HepG2 (cell line): ENCODE results near the gene RNF126. TPM values are rescaled to one million over a fixed set of nuclear protein-coding genes. Genes with fewer than 3 reads are reported as not detected.
A peak's percentile ranks its signal among the peaks of the same experiment; 100 is the strongest.

ENCODE experiments used
- ATF7-NPFF ChIP-seq: sonication (generic); formaldehyde crosslinking; IDR thresholded peaks from 2 replicates; pipeline ENCODE4 v1.8.1; 2023; ENCODE audit warnings: mild to moderate bottlenecking, low read depth, missing genetic modification reagents, moderate library complexity
- CEBPG ChIP-seq: IDR thresholded peaks from 2 replicates; pipeline ENCODE4 v1.6.1; 2016
- DPF2 ChIP-seq: sonication (generic); formaldehyde crosslinking; IDR thresholded peaks from 2 replicates; pipeline ENCODE4 v1.4.0; 2020; ENCODE audit warnings: mild to moderate bottlenecking, low read depth, missing genetic modification reagents, borderline replicate concordance
- GFI1 ChIP-seq: sonication (generic); formaldehyde crosslinking; IDR thresholded peaks from 2 replicates; pipeline ENCODE4 v1.5.0; 2020; ENCODE audit warnings: missing genetic modification reagents, mild to moderate bottlenecking, borderline replicate concordance
- HNF4G ChIP-seq, 2 experiments: sonication (generic) in 1 of 2; formaldehyde crosslinking in 1 of 2; IDR thresholded peaks; 2 replicates each; pipeline versions ENCODE4 v1.4.0 to v1.6.1; 2011 to 2020; ENCODE audit warnings: borderline replicate concordance in 2 of 2, low read depth in 2 of 2, mild to moderate bottlenecking in 2 of 2, low read length in 1 of 2, missing genetic modification reagents in 1 of 2, moderate library complexity in 1 of 2
- NCOR1 ChIP-seq: fragments of 200-600 bp; sonication (generic); IDR thresholded peaks from 2 replicates; pipeline ENCODE4 v1.7.0; 2017; ENCODE audit warnings: antibody characterized with exemption, low read length, borderline replicate concordance
- NR1H2 ChIP-seq: sonication (generic); formaldehyde crosslinking; IDR thresholded peaks from 2 replicates; pipeline ENCODE4 v1.8.1; 2022; ENCODE audit warnings: low read depth, missing genetic modification reagents, borderline replicate concordance
- PHF5A ChIP-seq: IDR thresholded peaks from one replicate; pipeline ENCODE4 v1.6.1; 2018; ENCODE audit warnings: low read depth, missing genetic modification reagents; ENCODE audit not compliant: unreplicated experiment
- SIX1 ChIP-seq: sonication (generic); formaldehyde crosslinking; IDR thresholded peaks from 2 replicates; pipeline ENCODE4 v1.4.0; 2020; ENCODE audit warnings: missing genetic modification reagents, borderline replicate concordance
- TGIF2 ChIP-seq: IDR thresholded peaks from 2 replicates; pipeline ENCODE4 v1.6.1; 2016; ENCODE audit warnings: control low read depth, missing compliant biosample characterization
- ZNF333 ChIP-seq: sonication (generic); formaldehyde crosslinking; IDR thresholded peaks from 2 replicates; pipeline ENCODE4 v1.4.0; 2020; ENCODE audit warnings: mild to moderate bottlenecking, missing genetic modification reagents, borderline replicate concordance
- polyA plus RNA-seq, 8 experiments: library from polyadenylated mRNA; depleted of rRNA in 3 of 8; stranded (reverse) in 7 of 8; unstranded in 1 of 8; fragments of >200 nt; fragmentation: Illumina TruSeq in 4 of 8; extraction: Trizol in 4 of 8; gene quantifications; 2 replicates each; pipeline versions ENCODE4 v1.2.1 to v1.2.3, GENCODE V29; 2011 to 2016; ENCODE audit warnings: low read depth in 4 of 8, missing spikeins in 1 of 8, mixed read lengths in 1 of 8; ENCODE audit not compliant: insufficient read depth in 1 of 8
- total RNA-seq, 5 experiments: library from RNA; depleted of rRNA; stranded (reverse); fragments of >200 nt; fragmentation: Illumina TruSeq; extraction: Trizol; gene quantifications; 2 replicates each; pipeline ENCODE4 v1.2.3, GENCODE V29; 2016; ENCODE audit warnings: low read depth in 1 of 5
- TF ChIP-seq, protein P1 (sequence below): sonication (generic); formaldehyde crosslinking; IDR thresholded peaks from 2 replicates; pipeline ENCODE4 v1.5.1; 2020; ENCODE audit warnings: missing genetic modification reagents, mild to moderate bottlenecking, borderline replicate concordance
- TF ChIP-seq, protein P2 (sequence below): sonication (generic); formaldehyde crosslinking; IDR thresholded peaks from 2 replicates; pipeline ENCODE4 v1.8.0; 2023; ENCODE audit warnings: mild to moderate bottlenecking, missing genetic modification reagents
- TF ChIP-seq, protein P3 (sequence below): sonication (generic); formaldehyde crosslinking; IDR thresholded peaks from 2 replicates; pipeline ENCODE4 v1.4.0; 2020; ENCODE audit warnings: missing genetic modification reagents
- TF ChIP-seq, protein P4 (sequence below): sonication (generic); formaldehyde crosslinking; IDR thresholded peaks from 2 replicates; pipeline ENCODE4 v1.4.0; 2020; ENCODE audit warnings: mild to moderate bottlenecking, low read depth, missing genetic modification reagents
- TF ChIP-seq, protein P5 (sequence below): sonication (generic); formaldehyde crosslinking; IDR thresholded peaks from 2 replicates; pipeline ENCODE4 v1.5.0; 2020; ENCODE audit warnings: mild to moderate bottlenecking, low read depth, missing genetic modification reagents, borderline replicate concordance
- TF ChIP-seq, protein P6 (sequence below): sonication (generic); formaldehyde crosslinking; IDR thresholded peaks from 2 replicates; pipeline ENCODE4 v1.4.0; 2020; ENCODE audit warnings: missing genetic modification reagents, mild to moderate bottlenecking, borderline replicate concordance
- TF ChIP-seq, protein P7 (sequence below): IDR thresholded peaks from 2 replicates; pipeline ENCODE4 v1.6.1; 2018; ENCODE audit warnings: missing genetic modification reagents, mild to moderate bottlenecking, missing compliant biosample characterization

The RNF126 gene
- total and polyA plus RNA-seq, 2 of the 13 experiments (the other 11 are each of a cell fraction or from before 2014, with no cell fraction given): 23.2 to 34.0 TPM

DNA sequence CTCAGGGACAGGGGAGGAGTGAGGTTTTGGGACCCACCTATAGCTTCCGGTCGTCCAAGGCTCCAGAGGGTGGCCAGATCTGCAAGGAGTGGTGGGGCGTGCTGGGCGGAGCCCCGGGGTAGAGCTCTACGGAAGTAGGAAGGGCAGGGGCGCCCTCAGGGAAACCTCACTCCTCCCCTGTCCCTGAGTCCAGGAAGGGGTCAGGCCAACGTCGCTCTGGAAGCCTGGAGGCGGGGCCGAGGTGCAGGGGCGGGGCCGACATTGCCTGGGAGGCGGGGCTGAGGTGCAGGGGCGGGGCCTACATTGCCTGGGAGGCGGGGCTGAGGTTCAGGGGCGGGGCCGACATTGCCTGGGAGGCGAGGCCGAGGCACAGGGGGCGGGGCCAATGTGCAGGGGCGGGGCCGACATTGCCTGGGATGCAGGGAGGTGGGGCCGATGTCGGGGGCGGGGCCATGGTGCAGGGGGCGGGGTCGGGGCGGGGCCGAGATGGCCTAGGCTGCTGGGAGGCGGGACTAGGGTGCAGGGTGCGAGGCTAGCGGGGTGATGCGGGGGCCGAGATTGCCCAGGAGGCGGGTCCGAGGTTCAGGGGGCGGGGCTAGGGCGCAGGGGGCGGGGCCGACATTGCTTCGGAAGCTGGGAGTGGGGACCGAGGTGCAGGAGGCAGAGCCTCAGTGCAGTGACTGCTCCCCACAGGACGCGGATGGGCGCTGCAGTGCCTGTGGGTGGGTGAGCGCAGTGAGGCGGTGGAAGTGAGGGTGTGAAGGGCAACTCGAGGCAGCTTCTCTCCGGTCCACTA is 40.8 kb upstream of the RNF126 start (continued):
- peak; percentile 40; the same call in 1 of the 2 replicates for TF ChIP-seq GFI1
- TF ChIP-seq, protein P1, sequence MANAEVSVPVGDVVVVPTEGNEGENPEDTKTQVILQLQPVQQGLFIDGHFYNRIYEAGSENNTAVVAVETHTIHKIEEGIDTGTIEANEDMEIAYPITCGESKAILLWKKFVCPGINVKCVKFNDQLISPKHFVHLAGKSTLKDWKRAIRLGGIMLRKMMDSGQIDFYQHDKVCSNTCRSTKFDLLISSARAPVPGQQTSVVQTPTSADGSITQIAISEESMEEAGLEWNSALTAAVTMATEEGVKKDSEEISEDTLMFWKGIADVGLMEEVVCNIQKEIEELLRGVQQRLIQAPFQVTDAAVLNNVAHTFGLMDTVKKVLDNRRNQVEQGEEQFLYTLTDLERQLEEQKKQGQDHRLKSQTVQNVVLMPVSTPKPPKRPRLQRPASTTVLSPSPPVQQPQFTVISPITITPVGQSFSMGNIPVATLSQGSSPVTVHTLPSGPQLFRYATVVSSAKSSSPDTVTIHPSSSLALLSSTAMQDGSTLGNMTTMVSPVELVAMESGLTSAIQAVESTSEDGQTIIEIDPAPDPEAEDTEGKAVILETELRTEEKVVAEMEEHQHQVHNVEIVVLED (CRISPR knock-in tag): no peak
- TF ChIP-seq, protein P2, sequence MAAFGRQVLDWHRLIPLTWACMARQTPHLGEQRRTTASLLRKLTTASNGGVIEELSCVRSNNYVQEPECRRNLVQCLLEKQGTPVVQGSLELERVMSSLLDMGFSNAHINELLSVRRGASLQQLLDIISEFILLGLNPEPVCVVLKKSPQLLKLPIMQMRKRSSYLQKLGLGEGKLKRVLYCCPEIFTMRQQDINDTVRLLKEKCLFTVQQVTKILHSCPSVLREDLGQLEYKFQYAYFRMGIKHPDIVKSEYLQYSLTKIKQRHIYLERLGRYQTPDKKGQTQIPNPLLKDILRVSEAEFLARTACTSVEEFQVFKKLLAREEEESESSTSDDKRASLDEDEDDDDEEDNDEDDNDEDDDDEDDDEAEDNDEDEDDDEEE (CRISPR knock-in tag): no peak
- TF ChIP-seq, protein P3, sequence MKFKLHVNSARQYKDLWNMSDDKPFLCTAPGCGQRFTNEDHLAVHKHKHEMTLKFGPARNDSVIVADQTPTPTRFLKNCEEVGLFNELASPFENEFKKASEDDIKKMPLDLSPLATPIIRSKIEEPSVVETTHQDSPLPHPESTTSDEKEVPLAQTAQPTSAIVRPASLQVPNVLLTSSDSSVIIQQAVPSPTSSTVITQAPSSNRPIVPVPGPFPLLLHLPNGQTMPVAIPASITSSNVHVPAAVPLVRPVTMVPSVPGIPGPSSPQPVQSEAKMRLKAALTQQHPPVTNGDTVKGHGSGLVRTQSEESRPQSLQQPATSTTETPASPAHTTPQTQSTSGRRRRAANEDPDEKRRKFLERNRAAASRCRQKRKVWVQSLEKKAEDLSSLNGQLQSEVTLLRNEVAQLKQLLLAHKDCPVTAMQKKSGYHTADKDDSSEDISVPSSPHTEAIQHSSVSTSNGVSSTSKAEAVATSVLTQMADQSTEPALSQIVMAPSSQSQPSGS (CRISPR knock-in tag): no peak
- peak; percentile 32; the same call in 1 of the 2 replicates for TF ChIP-seq TGIF2 (CRISPR knock-in tag)
- no peak for TF ChIP-seq SIX1 (CRISPR knock-in tag)
- no peak for TF ChIP-seq ATF7-NPFF (CRISPR knock-in tag)
- TF ChIP-seq ZNF333 (CRISPR knock-in tag): peak; percentile 51; the same call in 1 of the 2 replicates
- TF ChIP-seq, protein P4, sequence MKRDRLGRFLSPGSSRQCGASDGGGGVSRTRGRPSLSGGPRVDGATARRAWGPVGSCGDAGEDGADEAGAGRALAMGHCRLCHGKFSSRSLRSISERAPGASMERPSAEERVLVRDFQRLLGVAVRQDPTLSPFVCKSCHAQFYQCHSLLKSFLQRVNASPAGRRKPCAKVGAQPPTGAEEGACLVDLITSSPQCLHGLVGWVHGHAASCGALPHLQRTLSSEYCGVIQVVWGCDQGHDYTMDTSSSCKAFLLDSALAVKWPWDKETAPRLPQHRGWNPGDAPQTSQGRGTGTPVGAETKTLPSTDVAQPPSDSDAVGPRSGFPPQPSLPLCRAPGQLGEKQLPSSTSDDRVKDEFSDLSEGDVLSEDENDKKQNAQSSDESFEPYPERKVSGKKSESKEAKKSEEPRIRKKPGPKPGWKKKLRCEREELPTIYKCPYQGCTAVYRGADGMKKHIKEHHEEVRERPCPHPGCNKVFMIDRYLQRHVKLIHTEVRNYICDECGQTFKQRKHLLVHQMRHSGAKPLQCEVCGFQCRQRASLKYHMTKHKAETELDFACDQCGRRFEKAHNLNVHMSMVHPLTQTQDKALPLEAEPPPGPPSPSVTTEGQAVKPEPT (CRISPR knock-in tag): no peak
- TF ChIP-seq HNF4G (IDR thresholded peaks at IDR 0.05; ENCODE audit: borderline replicate concordance, low read depth, low read length): no peak
- no peak for TF ChIP-seq HNF4G (CRISPR knock-in tag; IDR thresholded peaks at IDR 0.05; ENCODE audit: borderline replicate concordance, low read depth)
- no peak for TF ChIP-seq NCOR1
- no peak for TF ChIP-seq CEBPG (CRISPR knock-in tag)
- peak; percentile 70; the same call in 1 of the 2 replicates for TF ChIP-seq NR1H2 (CRISPR knock-in tag)
- TF ChIP-seq, protein P5, sequence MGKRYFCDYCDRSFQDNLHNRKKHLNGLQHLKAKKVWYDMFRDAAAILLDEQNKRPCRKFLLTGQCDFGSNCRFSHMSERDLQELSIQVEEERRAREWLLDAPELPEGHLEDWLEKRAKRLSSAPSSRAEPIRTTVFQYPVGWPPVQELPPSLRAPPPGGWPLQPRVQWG (CRISPR knock-in tag): no peak
- no peak for TF ChIP-seq DPF2 (CRISPR knock-in tag)
- no peak for TF ChIP-seq PHF5A (CRISPR knock-in tag)
- TF ChIP-seq, protein P6, sequence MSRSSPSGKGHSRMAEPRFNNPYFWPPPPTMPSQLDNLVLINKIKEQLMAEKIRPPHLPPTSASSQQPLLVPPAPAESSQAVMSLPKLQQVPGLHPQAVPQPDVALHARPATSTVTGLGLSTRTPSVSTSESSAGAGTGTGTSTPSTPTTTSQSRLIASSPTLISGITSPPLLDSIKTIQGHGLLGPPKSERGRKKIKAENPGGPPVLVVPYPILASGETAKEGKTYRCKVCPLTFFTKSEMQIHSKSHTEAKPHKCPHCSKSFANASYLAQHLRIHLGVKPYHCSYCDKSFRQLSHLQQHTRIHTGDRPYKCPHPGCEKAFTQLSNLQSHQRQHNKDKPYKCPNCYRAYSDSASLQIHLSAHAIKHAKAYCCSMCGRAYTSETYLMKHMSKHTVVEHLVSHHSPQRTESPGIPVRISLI (CRISPR knock-in tag): no peak
- TF ChIP-seq, protein P7, sequence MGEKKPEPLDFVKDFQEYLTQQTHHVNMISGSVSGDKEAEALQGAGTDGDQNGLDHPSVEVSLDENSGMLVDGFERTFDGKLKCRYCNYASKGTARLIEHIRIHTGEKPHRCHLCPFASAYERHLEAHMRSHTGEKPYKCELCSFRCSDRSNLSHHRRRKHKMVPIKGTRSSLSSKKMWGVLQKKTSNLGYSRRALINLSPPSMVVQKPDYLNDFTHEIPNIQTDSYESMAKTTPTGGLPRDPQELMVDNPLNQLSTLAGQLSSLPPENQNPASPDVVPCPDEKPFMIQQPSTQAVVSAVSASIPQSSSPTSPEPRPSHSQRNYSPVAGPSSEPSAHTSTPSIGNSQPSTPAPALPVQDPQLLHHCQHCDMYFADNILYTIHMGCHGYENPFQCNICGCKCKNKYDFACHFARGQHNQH (CRISPR knock-in tag): peak; percentile 82; the same call in 1 of the 2 replicates
